Measurements from ENCODE around the gene CHAT. TPM values are rescaled to one million over a fixed set of nuclear protein-coding genes. Genes with fewer than 3 reads are reported as not detected.

CHAT gene
- total RNA-seq, 1 donor from 2014 or later, result not detected

DNA sequence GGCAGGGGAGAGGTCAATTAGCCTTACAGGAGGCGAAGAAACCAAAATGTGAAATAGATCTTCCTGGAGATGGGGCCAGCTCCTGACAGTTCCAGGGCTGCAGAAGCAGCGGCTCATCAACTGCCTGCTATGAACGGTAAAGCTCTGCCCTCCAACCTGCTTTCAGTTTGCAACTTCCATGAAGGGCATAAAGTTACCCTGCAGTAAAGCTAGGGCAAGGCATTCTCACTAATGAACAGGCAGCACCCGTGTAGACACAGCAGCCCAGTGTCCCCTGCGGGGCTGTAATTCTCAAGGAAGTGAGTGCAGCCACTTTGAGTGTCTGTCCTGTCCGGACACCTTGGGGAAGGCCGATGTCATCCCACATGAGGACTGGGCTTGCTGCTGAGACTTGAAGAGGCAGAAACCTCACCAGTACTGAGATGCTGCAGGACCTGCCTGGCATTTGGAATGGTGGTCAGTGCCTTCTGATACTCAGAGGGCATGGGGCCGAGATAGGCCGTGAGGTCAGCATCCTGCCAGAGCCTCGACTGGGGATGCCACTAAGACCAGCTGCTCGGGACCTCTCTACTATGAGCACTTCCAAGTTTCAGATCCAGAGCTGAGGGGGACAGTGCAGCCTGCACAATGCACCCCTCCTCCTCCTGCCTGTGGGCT is 39.6 kb downstream of the CHAT start:
- H3K4me1 Mint-ChIP-seq, result no peaks in the 10 kb centered on the region
- H3K27ac Mint-ChIP-seq, result no peak overlapping the region
- H3K27me3 Mint-ChIP-seq (ENCODE audit: low read depth), result peaks cover 63% of the 10 kb centered on the region
- no peaks in the 10 kb centered on the region for H3K9me3 Mint-ChIP-seq
- H3K36me3 Mint-ChIP-seq, result no peaks in the 10 kb centered on the region
- TF ChIP-seq, protein P1, sequence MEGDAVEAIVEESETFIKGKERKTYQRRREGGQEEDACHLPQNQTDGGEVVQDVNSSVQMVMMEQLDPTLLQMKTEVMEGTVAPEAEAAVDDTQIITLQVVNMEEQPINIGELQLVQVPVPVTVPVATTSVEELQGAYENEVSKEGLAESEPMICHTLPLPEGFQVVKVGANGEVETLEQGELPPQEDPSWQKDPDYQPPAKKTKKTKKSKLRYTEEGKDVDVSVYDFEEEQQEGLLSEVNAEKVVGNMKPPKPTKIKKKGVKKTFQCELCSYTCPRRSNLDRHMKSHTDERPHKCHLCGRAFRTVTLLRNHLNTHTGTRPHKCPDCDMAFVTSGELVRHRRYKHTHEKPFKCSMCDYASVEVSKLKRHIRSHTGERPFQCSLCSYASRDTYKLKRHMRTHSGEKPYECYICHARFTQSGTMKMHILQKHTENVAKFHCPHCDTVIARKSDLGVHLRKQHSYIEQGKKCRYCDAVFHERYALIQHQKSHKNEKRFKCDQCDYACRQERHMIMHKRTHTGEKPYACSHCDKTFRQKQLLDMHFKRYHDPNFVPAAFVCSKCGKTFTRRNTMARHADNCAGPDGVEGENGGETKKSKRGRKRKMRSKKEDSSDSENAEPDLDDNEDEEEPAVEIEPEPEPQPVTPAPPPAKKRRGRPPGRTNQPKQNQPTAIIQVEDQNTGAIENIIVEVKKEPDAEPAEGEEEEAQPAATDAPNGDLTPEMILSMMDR (IDR thresholded peaks at IDR 0.05; ENCODE audit: unreplicated experiment), result no peak
- no peak overlapping the region for H3K4me3 Mint-ChIP-seq
- peak in 1 of 2 experiments; percentile 13 for DNase-seq (ENCODE audit: low spot score in 2 of 2, unreplicated experiment in 2 of 2)

DNA sequence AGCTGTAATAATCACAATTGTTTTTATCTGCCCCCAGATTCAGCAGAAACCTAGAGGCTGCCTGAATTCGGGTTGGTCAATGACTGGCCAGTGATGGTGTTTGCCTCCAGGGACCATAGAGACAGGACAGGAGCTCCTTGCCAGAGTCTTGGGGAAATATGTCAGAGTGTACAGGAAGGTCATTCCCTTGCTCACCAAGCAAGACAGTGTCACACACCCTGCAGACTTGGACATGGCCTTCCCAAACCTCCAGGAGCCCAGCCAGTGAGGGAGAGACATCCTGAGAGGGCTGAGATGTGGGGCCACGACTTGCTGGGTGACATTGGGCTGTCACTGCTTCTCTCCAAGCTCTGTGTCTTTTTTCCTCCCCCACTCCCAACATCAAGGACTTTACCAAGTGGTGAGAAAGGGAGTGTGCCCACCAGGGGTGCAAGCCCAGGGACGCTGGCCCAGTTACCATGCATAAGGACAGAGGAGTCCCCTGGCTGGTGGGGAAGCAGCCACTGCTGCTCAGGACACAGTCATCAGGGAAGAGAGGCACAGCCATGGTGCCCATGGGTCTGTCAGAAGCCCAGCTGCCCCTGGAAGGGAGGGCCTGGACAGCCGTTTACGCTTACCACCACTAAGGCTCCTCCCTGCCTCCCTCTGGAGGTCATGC is 40.3 kb downstream of the CHAT start:
- TF ChIP-seq, protein P1 (IDR thresholded peaks at IDR 0.05; ENCODE audit: unreplicated experiment), result no peak
- no peaks in the 10 kb centered on the region for H3K4me1 Mint-ChIP-seq
- DNase-seq (ENCODE audit: low spot score in 2 of 2, unreplicated experiment in 2 of 2), result peak in 1 of 2 experiments; percentile 25
- H3K27ac Mint-ChIP-seq, result no peak overlapping the region
- peaks cover 56% of the 10 kb centered on the region for H3K27me3 Mint-ChIP-seq (ENCODE audit: low read depth)
- H3K4me3 Mint-ChIP-seq, result no peak overlapping the region
- no peaks in the 10 kb centered on the region for H3K36me3 Mint-ChIP-seq
- H3K9me3 Mint-ChIP-seq, result peaks cover 6% of the 10 kb centered on the region

DNA sequence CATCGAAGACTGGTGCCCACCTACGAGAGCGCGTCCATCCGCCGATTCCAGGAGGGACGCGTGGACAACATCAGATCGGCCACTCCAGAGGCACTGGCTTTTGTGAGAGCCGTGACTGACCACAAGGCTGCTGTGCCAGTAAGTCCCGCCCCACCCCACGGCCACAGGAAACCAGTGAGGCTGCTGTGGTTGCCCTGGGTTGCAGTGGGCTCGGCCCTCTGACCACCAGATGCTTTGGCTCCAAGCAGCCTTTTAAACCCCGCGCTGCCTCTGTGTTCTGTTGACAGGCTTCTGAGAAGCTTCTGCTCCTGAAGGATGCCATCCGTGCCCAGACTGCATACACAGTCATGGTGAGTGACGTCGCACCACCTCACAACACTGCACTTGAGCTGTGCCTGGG is 41.3 kb downstream of the CHAT start:
- Mint-ChIP-seq H3K27me3 (ENCODE audit: low read depth) (peaks cover 51% of the 10 kb centered on the region), H3K36me3 (no peaks in the 10 kb centered on the region), H3K27ac (no peak overlapping the region), H3K4me1 (no peaks in the 10 kb centered on the region), H3K9me3 (peaks cover 12% of the 10 kb centered on the region), H3K4me3 (no peak overlapping the region)
- TF ChIP-seq, protein P1 (IDR thresholded peaks at IDR 0.05; ENCODE audit: unreplicated experiment), result no peak
- DNase-seq (ENCODE audit: low spot score in 2 of 2, unreplicated experiment in 2 of 2), result no peak

DNA sequence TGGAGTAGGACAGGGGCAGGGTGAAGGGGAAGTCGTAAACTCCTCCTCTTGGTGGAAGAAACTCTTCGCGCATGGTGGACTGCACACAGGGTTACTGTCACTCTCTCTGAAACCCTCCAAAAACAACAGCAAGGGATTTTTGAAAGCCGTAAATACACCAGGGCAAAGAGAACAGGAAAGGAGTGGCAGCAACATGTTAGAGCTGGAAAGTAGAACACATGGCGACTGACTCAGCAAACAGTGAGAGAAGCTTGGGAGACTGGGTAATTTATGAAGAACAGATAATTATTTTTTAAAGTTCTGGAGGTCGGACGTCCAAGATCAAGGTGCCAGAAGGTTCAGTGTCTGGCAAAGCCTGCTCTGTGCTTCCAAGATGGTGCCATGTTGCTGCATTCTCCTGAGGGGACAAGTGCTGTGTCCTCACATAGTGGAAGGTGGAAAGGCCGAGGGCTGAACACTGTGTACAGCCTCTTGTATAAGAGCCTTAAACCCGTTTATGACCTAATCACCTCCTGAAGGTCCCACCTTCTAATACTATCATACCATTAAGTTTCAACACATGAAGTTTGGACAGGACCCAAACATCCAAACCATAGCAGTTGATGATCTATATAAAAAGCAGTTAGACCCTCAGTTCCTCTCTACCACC is 43.1 kb downstream of the CHAT start:
- Mint-ChIP-seq H3K4me1 (no peaks in the 10 kb centered on the region), H3K9me3 (peaks cover 12% of the 10 kb centered on the region), H3K4me3 (no peak overlapping the region), H3K27ac (no peak overlapping the region), H3K27me3 (ENCODE audit: low read depth) (peaks cover 48% of the 10 kb centered on the region), H3K36me3 (no peaks in the 10 kb centered on the region)
- peak in 1 of 2 experiments; percentile 11 for DNase-seq (ENCODE audit: low spot score in 2 of 2, unreplicated experiment in 2 of 2)
- TF ChIP-seq, protein P1 (IDR thresholded peaks at IDR 0.05; ENCODE audit: unreplicated experiment), result no peak

DNA sequence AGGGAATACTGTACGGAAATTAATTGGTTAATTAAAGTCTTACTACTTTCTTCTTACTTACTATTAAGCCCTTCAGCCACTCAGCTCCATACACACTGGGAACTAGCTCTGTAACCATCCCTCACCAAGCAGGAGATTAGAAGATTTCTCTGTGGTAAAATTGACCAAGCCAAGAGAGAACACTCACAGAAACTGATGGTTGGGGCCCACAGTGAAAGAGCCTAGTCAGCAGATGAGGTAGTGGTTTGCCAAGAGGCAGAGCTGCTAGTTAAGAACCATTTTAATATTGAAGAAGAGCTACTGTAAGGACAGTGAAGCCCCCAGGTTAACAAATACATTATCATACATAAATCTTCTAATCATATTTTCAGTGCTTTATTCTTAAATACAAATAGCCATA is 43.8 kb downstream of the CHAT start:
- no peaks in the 10 kb centered on the region for H3K4me1 Mint-ChIP-seq
- no peak for DNase-seq (ENCODE audit: low spot score in 2 of 2, unreplicated experiment in 2 of 2)
- H3K36me3 Mint-ChIP-seq, result no peaks in the 10 kb centered on the region
- TF ChIP-seq, protein P1 (IDR thresholded peaks at IDR 0.05; ENCODE audit: unreplicated experiment), result no peak
- peaks cover 12% of the 10 kb centered on the region for H3K9me3 Mint-ChIP-seq
- no peak overlapping the region for H3K27ac Mint-ChIP-seq
- peaks cover 45% of the 10 kb centered on the region for H3K27me3 Mint-ChIP-seq (ENCODE audit: low read depth)
- no peak overlapping the region for H3K4me3 Mint-ChIP-seq
